Stimulated activated CD8-positive, alpha-beta memory T cell treated with anti-CD3 and anti-CD28 coated beads, Interleukin-7, amount 100 ng/mL, for 48 hours (primary cell): Measurements from ENCODE around the gene ITPK1.
A peak's percentile ranks its signal among the peaks of the same experiment; 100 is the strongest.

Source experiments
- DNase-seq, 2 donors: peaks; one replicate each; pipeline ENCODE4 v3.0.0-alpha.2; 2020; ENCODE audit warnings: low read depth in 1 of 2; ENCODE audit errors: extremely low read depth in 1 of 2

Gene ITPK1

GRCh38 chr14:93045965-93046704 is 69.6 kb downstream of the ITPK1 start:
- DNase-seq: no peak

GRCh38 chr14:93045211-93045674 is 70.5 kb downstream of the ITPK1 start:
- DNase-seq: no peak

- DNase-seq: no peak
Observed at GRCh38 chr14:93044556-93044955, 71.2 kb downstream of the ITPK1 start.

- DNase-seq: no peak
Observed at GRCh38 chr14:93044121-93044520, 71.6 kb downstream of the ITPK1 start.

- no peak for DNase-seq
Observed at GRCh38 chr14:93042968-93043940, 72.5 kb downstream of the ITPK1 start.

GRCh38 chr14:93041830-93042229 is 73.9 kb downstream of the ITPK1 start:
- no peak for DNase-seq

GRCh38 chr14:93040982-93041381 is 74.7 kb downstream of the ITPK1 start:
- DNase-seq: no peak

GRCh38 chr14:93040443-93040842 is 75.3 kb downstream of the ITPK1 start:
- DNase-seq: no peak

- DNase-seq: no peak
Observed at GRCh38 chr14:93039649-93040315, 75.9 kb downstream of the ITPK1 start.

GRCh38 chr14:93037351-93037750 is 78.4 kb downstream of the ITPK1 start:
- DNase-seq: no peak

GRCh38 chr14:93036652-93037345 is 78.9 kb downstream of the ITPK1 start:
- no peak for DNase-seq

- no peak for DNase-seq
Observed at GRCh38 chr14:93035917-93036651, 79.6 kb downstream of the ITPK1 start.

GRCh38 chr14:93035585-93035916 is 80.2 kb downstream of the ITPK1 start:
- no peak for DNase-seq

- DNase-seq: no peak
Observed at GRCh38 chr14:93034671-93034994, 81.1 kb downstream of the ITPK1 start.

GRCh38 chr14:93033983-93034670 is 81.6 kb downstream of the ITPK1 start:
- peak; percentile 22 to 27 for DNase-seq

GRCh38 chr14:93033084-93033982 is 82.4 kb downstream of the ITPK1 start:
- no peak for DNase-seq

GRCh38 chr14:93032421-93032936 is 83.2 kb downstream of the ITPK1 start:
- DNase-seq: no peak

GRCh38 chr14:93031505-93032315 is 84.0 kb downstream of the ITPK1 start:
- DNase-seq: no peak
